ENCODE results near the gene SLC5A11.
"Not testable (repeated sequence)": the region's sequence is repeated elsewhere in the genome, so short reads cannot be mapped to it uniquely, and the experiment has no call there.

The SLC5A11 gene

DNA sequence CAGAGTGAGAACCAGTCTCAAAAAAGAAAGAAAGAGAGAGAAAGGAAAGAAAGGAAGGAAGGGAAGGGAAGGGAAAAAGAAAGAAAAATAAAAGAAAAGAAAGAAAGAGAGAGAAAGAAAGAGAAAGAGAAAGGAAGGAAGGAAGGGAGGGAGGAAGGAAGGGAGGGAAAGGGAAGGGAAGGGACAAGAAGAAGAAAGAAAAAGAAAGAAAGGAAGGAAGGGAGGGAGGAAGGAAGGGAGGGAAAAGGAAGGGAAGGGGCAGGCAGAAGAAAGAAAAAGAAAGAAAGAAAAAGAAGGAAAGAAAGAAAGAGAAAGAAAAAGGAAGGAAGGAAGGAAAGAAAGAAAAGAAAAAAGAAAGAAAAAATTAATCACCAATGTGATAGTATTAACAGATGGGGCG is 15.7 kb downstream of the SLC5A11 start:
- DNase-seq (ENCODE audit: low read depth), result no peak

DNA sequence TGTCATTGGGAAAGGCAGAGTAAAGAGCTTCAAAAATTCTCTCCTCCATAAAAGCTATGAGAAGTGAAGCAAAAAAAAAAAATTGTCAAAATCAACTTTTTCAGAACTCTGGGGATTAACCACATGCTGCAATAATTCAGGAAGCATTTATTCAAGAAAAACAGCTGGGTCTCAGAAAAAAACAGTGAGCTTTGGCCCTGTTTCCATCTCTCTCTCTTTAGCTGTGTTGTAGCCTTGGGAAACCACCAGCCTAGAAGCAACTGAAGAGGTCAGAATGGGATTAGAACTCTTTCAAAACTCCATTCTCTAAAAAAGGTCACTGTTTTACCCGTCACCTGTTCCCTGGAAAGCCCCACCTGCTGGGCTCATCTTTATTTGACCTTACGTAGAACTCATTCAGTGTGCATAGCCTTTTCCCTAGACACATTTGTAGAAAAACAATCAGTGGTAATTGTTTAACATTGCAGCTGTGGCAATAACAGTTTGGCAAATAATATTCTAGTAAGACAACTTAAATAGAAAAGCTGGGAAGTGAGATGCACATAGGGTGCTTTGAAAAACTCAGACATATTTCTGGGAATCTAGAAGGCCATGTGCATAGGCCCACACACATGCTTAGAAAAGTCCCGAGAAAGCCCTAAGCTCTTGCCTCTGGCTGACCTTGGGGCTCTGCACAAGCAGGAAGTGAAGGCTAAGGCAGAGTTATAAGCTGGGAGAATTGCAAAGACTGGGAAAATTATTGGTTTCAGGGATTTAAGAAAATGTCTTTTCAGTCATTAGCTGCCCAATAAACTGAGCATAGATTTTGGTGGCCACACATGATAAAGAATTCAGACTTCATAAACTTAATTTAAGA is 18.0 kb downstream of the SLC5A11 start:
- no peak for DNase-seq (ENCODE audit: low read depth)

- no peak for DNase-seq (ENCODE audit: low read depth)
These were observed 23.3 kb downstream of the SLC5A11 start for GRCh38 chr16:24869033-24869432.

DNA sequence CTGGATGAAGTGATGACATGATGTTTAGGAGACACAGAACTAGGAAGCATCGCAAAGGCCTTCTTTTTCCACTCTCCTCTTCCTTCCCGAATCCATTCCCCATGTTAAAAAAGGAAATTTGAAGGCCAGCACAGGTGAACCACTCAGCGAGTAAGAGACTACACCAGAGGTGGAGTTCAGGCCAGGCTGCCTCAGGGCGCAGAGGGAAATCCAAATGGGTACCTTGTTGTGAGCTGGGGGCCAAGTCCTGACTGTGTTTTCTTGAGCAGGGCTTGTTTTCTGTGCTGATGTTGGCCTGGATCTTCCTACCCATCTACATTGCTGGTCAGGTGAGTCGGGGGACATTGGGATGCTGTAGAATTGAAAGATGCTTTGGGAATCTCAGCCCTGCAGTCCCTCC is 26.1 kb downstream of the SLC5A11 start:
- no peak for DNase-seq (ENCODE audit: low read depth)

- no peak for DNase-seq (ENCODE audit: low read depth)
These were observed 27.3 kb downstream of the SLC5A11 start for GRCh38 chr16:24873028-24873427.

- DNase-seq (ENCODE audit: low read depth), result no peak
These were observed 29.7 kb downstream of the SLC5A11 start for GRCh38 chr16:24875466-24875865.

DNA sequence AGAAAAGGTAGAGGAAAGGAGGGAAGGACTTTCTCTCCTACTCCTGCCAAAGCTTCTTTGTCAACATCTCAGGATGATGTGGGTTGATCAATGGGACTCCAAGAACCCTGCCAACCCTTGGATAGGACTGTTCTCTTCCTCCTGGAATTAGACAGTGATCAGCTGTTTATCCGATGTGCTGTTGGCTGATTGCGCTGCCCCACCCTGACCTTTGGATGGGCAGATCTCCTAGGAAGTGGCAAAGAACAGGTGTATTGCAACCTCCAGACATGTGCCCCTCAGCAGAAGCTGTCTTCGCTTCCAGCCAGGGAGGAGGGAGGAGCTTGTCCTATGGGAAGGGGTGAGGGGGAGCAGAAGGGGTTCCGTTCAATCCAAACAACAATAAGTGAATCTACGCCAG is 30.5 kb downstream of the SLC5A11 start:
- no peak for DNase-seq (ENCODE audit: low read depth)

DNA sequence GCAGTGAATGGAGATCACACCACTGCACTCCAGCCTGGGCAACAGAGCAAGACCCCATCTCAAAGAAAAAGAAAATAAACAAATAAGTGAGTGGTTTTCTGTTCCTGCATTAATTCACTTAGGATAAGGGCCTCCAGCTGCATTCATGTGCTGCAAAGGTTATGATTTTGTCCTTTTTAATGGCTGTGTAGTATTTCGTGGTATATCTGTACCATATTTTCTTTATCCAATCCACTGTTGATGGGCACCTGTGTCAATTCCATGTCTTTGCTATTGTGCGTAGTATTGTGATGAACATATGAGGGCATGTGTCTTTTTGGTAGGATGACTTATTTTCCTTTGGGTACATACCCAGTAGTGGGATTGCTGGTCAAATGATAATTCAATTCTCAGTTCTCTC is 33.9 kb downstream of the SLC5A11 start:
- DNase-seq (ENCODE audit: low read depth), result no peak

DNA sequence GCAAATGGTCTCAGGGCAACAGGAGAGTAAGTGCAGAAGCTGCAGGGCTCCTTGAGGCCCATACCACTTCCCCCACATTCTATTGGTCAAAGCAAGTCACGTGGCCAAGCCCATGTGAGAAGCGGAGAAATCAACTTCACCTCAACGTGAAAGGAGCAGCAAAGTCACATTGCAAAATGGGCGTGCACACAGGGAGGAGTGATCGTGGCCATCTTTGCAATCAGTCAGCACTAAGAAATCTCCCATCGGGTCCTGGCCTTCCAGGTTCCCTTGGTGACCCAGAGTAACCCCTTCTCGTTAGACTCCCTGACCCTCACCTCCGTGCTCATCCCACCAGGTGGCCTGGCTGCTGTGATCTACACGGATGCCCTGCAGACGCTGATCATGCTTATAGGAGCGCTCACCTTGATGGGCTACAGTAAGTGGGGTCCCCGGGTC is 38.0 kb downstream of the SLC5A11 start:
- no peak for DNase-seq (ENCODE audit: low read depth)

DNA sequence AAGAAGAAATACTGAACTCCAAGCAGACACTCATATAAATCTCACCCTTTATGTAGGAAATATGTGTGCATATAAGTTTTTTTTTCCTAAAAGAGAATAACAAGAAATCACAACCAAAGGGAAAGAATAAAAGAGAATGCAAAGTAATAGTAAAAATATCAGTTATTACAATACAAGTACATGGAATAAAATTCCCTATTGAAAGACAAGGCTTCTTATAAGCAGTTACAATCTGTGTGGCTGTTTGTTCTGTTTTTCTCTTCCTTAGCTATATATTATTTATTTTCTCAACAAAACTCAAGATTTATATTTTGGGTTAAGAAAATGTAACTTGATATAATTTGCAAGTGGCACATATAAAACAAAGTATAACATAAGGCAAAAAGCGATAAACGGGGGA is 41.7 kb downstream of the SLC5A11 start:
- DNase-seq (ENCODE audit: low read depth), result no peak

DNA sequence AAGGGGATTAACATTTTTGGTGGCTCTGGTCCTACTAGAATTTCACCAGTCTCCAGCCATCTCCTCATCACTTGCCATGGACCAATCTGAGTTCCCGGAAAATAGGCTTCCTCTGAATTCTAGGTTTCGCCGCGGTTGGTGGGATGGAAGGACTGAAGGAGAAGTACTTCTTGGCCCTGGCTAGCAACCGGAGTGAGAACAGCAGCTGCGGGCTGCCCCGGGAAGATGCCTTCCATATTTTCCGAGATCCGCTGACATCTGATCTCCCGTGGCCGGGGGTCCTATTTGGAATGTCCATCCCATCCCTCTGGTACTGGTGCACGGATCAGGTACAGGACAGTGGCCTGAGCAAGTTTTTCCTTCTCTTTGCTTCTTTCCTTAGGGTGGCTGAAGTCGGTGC is 45.0 kb downstream of the SLC5A11 start:
- no peak for DNase-seq (ENCODE audit: low read depth)

DNA sequence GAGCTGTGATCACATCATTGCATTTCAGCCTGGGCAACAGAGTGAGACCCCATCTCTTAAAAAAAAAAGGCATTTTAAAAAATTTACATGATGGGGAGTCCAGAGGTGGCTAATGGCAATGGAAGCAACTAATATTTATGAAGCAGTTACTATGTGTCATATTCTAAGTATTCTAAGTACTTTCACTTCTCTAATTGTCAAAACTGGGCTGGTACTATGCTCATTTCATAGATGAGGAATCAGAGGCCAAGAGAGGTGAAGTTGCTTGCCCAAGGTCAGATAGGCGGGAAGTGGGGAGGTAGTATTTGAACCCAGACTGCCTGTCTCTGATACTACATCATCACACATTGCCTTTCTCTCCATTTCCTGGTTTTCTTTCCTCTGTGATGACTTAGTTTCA is 50.7 kb downstream of the SLC5A11 start:
- no peak for DNase-seq (ENCODE audit: low read depth)

DNA sequence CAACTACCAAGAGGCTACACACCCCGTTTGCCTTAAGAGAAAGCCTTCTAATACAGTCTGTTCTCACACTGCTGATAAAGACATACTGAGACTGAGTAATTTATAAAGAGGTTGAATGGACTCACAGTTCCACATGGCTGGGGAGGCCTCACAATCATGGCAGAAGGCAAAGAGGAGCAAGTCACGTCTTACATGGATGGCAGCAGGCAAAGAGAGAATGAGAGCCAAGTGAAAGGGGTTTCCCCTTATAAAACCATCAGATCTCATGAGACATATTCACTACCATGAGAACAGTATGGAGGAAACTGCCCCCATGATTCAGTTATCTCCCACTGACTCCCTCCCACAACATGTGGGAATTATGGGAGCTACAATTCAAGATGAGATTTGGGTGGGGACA is 51.8 kb downstream of the SLC5A11 start:
- DNase-seq (ENCODE audit: low read depth), result not testable (repeated sequence)

- DNase-seq (ENCODE audit: low read depth), result no peak
These were observed 54.5 kb downstream of the SLC5A11 start for GRCh38 chr16:24900230-24900629.

GRCh38 chr16:24906199-24906808 is 60.5 kb downstream of the SLC5A11 start:
- no peak for DNase-seq (ENCODE audit: low read depth)

GRCh38 chr16:24906901-24907300 is 61.1 kb downstream of the SLC5A11 start:
- DNase-seq (ENCODE audit: low read depth), result no peak

- DNase-seq (ENCODE audit: low read depth), result no peak
These were observed 63.0 kb downstream of the SLC5A11 start for GRCh38 chr16:24908716-24909115.

DNA sequence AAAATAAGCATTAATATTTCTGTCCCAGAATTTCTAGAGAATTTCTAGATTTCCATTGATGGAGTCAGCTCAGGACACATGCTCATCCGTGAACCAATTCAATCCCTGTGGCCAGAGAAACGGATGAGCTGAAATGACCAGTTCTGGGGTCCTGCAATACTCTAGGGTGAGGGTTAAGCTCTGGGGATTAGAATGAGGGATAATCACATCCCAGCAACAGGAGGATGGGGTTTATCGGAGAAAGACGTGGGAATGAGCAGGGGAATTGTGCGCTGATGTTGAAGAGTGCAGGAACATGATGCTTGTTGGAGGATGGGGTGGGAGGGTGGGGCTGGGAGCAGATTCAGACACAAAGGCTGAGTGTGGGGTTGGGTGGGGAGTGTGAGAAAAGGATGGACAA is 64.1 kb downstream of the SLC5A11 start:
- no peak for DNase-seq (ENCODE audit: low read depth)

GRCh38 chr16:24915019-24915418 is 69.3 kb downstream of the SLC5A11 start:
- no peak for DNase-seq (ENCODE audit: low read depth)

- DNase-seq (ENCODE audit: low read depth), result no peak
These were observed 69.8 kb downstream of the SLC5A11 start for GRCh38 chr16:24915576-24915975.

GRCh38 chr16:24917236-24917635 is 71.5 kb downstream of the SLC5A11 start:
- no peak for DNase-seq (ENCODE audit: low read depth)

- DNase-seq (ENCODE audit: low read depth), result no peak
These were observed 72.1 kb downstream of the SLC5A11 start for GRCh38 chr16:24917891-24918290.

GRCh38 chr16:24918641-24919040 is 72.9 kb downstream of the SLC5A11 start:
- DNase-seq (ENCODE audit: low read depth), result no peak

DNA sequence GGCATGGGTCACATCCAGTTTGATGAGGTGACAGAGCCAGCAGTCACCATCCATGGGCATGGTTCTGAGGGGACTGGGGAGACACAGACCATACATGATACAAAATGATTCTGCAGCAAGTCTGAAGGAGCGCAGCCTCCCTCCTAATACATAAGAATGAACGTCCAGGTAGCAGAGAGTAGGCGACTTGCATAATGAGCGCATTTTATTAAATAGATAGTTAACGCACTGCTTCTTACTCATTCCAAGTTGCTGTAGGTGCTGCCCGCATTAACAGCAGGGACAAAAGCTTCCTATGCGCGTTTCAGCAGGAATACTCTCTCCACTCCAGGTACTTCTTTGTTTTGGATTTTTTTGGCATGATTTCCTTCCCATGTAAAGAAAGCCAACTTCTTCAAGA is 73.8 kb downstream of the SLC5A11 start:
- DNase-seq (ENCODE audit: low read depth), result no peak
